ENCODE results near the gene RAB5A.
"Not testable (repeated sequence)": the region's sequence is repeated elsewhere in the genome, so short reads cannot be mapped to it uniquely, and the experiment has no call there.

DNA sequence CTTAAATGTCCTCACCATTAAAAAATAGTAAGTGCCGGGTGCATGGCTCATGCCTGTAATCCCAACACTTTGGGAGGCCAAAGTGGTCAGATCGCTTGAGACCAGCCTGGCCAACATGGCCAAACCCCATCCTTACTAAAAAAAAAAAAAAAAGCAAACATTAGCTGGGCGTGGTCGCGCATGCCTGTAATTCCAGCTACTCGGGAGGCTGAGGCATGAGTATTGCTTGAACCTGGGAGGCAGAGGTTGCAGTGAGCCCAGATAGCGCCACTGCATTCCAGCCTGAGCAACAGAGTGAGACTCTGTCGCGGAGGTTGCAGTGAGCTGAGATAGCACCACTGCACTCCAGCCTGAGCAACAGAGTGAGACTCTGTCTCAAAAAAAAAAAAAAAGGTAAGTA, 10.5 kb downstream of the RAB5A start:
- not testable (repeated sequence) for TF ChIP-seq KDM1A (IDR thresholded peaks at IDR 0.05; ENCODE audit: borderline replicate concordance); POLR2A (IDR thresholded peaks at IDR 0.05; ENCODE audit: low read depth, low read length); BRCA1 (IDR thresholded peaks at IDR 0.05; ENCODE audit: low read depth, low read length); YY1 (IDR thresholded peaks at IDR 0.05; ENCODE audit: low read depth, low read length); ESRRA (IDR thresholded peaks at IDR 0.05; ENCODE audit: low read length); CHD1 (IDR thresholded peaks at IDR 0.05; ENCODE audit: low read depth, low read length); SP1 (IDR thresholded peaks at IDR 0.05; ENCODE audit: low read depth, low read length); POU2F2 (IDR thresholded peaks at IDR 0.05; ENCODE audit: borderline replicate concordance, low read depth, low read length)
- TF ChIP-seq, protein P1, sequence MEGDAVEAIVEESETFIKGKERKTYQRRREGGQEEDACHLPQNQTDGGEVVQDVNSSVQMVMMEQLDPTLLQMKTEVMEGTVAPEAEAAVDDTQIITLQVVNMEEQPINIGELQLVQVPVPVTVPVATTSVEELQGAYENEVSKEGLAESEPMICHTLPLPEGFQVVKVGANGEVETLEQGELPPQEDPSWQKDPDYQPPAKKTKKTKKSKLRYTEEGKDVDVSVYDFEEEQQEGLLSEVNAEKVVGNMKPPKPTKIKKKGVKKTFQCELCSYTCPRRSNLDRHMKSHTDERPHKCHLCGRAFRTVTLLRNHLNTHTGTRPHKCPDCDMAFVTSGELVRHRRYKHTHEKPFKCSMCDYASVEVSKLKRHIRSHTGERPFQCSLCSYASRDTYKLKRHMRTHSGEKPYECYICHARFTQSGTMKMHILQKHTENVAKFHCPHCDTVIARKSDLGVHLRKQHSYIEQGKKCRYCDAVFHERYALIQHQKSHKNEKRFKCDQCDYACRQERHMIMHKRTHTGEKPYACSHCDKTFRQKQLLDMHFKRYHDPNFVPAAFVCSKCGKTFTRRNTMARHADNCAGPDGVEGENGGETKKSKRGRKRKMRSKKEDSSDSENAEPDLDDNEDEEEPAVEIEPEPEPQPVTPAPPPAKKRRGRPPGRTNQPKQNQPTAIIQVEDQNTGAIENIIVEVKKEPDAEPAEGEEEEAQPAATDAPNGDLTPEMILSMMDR (IDR thresholded peaks at IDR 0.05 in 2 of 3, conservative IDR thresholded peaks at IDR 0.05 in 1 of 3; ENCODE audit: control insufficient read depth in 2 of 3, extremely low read depth in 1 of 3, insufficient read depth in 1 of 3, low read depth in 3 of 3, low read length in 3 of 3), result not testable (repeated sequence)
- TF ChIP-seq, protein P2, sequence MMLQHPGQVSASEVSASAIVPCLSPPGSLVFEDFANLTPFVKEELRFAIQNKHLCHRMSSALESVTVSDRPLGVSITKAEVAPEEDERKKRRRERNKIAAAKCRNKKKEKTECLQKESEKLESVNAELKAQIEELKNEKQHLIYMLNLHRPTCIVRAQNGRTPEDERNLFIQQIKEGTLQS (IDR thresholded peaks at IDR 0.05; ENCODE audit: borderline replicate concordance, extremely low read depth, low read depth, low read length), result not testable (repeated sequence)
- TF ChIP-seq, protein P3, sequence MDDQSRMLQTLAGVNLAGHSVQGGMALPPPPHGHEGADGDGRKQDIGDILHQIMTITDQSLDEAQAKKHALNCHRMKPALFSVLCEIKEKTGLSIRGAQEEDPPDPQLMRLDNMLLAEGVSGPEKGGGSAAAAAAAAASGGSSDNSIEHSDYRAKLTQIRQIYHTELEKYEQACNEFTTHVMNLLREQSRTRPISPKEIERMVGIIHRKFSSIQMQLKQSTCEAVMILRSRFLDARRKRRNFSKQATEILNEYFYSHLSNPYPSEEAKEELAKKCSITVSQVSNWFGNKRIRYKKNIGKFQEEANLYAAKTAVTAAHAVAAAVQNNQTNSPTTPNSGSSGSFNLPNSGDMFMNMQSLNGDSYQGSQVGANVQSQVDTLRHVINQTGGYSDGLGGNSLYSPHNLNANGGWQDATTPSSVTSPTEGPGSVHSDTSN (IDR thresholded peaks at IDR 0.05; ENCODE audit: insufficient replicate concordance, low read depth, low read length), result not testable (repeated sequence)
- TF ChIP-seq, protein P4, sequence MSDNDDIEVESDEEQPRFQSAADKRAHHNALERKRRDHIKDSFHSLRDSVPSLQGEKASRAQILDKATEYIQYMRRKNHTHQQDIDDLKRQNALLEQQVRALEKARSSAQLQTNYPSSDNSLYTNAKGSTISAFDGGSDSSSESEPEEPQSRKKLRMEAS (IDR thresholded peaks at IDR 0.05; ENCODE audit: low read depth, low read length), result not testable (repeated sequence)
